HCT116 (cell line): ENCODE data around the gene PCSK6. TPM values are rescaled to one million over a fixed set of nuclear protein-coding genes. Genes with fewer than 3 reads are reported as not detected.
"Not testable (repeated sequence)": the region's sequence is repeated elsewhere in the genome, so short reads cannot be mapped to it uniquely, and the experiment has no call there.

ENCODE experiments used
- ATAC-seq: fragments of 200-7000 bp; cut with Tn5 transposase; 2 replicates; pipeline ENCODE4 v1.9.1; 2020; ENCODE audit warnings: mild to moderate bottlenecking, moderate library complexity
- BruUV-seq: library from RNA; stranded (reverse); fragments of 400-500 nt; replicated peaks from 2 replicates; lab custom pipeline; 2021; lab: Mats Ljungman, UMichigan
- CTCF ChIA-PET: fragments of 300-600 bp; sonication (Branson Sonifier 250); formaldehyde crosslinking; loops from one replicate; lab custom pipeline; 2021; ENCODE audit warnings: antibody characterized with exemption; lab: Charles Lee
- POLR2A ChIA-PET: fragments of 300-600, 350-600 bp; sonication (Branson Sonifier 250); formaldehyde crosslinking; loops from one replicate; lab custom pipeline; 2021; ENCODE audit warnings: antibody characterized with exemption; lab: Charles Lee
- RAD21 ChIA-PET, 2 experiments: fragments of 300-600 bp; sonication (Branson Sonifier 250); formaldehyde crosslinking; loops; one replicate each; lab custom pipeline; 2023; ENCODE audit warnings: low total read pairs in 2 of 2; ENCODE audit not compliant: uncharacterized antibody in 2 of 2, unreplicated experiment in 2 of 2, low non-redundant PET in 1 of 2; lab: Charles Lee
- DNase-seq: peaks from one replicate; pipeline ENCODE4 v3.0.0-alpha.2; 2010; ENCODE audit warnings: low read depth, low spot score
- H2AFZ ChIP-seq: fragments of 200-600 bp; shearing (Covaris generic), sonication (generic); 2 replicates; pipeline ENCODE4 v1.6.1; 2017; ENCODE audit warnings: low read depth, mixed run types, mixed read lengths, antibody characterized with exemption, low read length; ENCODE audit not compliant: poor library complexity, severe bottlenecking
- H3K27ac ChIP-seq: 2 replicates; pipeline ENCODE4 v1.5.1; 2012; ENCODE audit warnings: low read depth, low read length
- H3K27me3 ChIP-seq: fragments of 200-600 bp; sonication (generic); 2 replicates; pipeline ENCODE4 v1.6.1; 2016; ENCODE audit warnings: mixed run types, low read length, mixed read lengths; ENCODE audit not compliant: insufficient read depth
- H3K36me3 ChIP-seq, 2 experiments: fragments of 200-500 bp in 1 of 2; fragments of 200-600 bp in 1 of 2; sonication (Bioruptor generic) in 1 of 2; sonication (generic) in 1 of 2; 2 replicates each; pipeline versions ENCODE4 v1.5.1 to v1.6.1; 2014 to 2016; ENCODE audit warnings: low read length in 2 of 2, inconsistent platforms in 1 of 2, mixed read lengths in 1 of 2, mixed run types in 1 of 2; ENCODE audit not compliant: insufficient read depth in 2 of 2, control insufficient read depth in 1 of 2
- H3K4me1 ChIP-seq, 2 experiments: fragments of 200-600 bp in 1 of 2; sonication (generic) in 1 of 2; 2 replicates each; pipeline versions ENCODE4 v1.5.1 to v1.6.1; 2012 to 2017; ENCODE audit warnings: low read length in 2 of 2, inconsistent platforms in 1 of 2, mild to moderate bottlenecking in 1 of 2, mixed read lengths in 1 of 2, mixed run types in 1 of 2, moderate library complexity in 1 of 2; ENCODE audit not compliant: insufficient read depth in 2 of 2, control insufficient read depth in 1 of 2
- H3K4me2 ChIP-seq: fragments of 200-600 bp; sonication (generic); 2 replicates; pipeline ENCODE4 v1.6.1; 2017; ENCODE audit warnings: mixed run types, low read length, mixed read lengths
- H3K4me3 ChIP-seq, 2 experiments: fragments of 200-600 bp in 1 of 2; sonication (generic) in 1 of 2; replicated peaks in 1 of 2; 2 replicates each; pipeline ENCODE4 v1.5.1; 2011 to 2016; ENCODE audit warnings: low read length in 2 of 2, control low read depth in 1 of 2, low read depth in 1 of 2, mild to moderate bottlenecking in 1 of 2, mixed read lengths in 1 of 2, mixed run types in 1 of 2
- H3K79me2 ChIP-seq: fragments of 200-600 bp; sonication (generic); 2 replicates; pipeline ENCODE4 v1.6.1; 2017; ENCODE audit warnings: mild to moderate bottlenecking, mixed run types, low read length, moderate library complexity, mixed read lengths; ENCODE audit not compliant: insufficient read depth
- H3K9ac ChIP-seq: fragments of 200-600 bp; sonication (generic); 2 replicates; pipeline ENCODE4 v1.6.1; 2016; ENCODE audit warnings: low read length, mixed read lengths
- H3K9me2 ChIP-seq: fragments of 200-600 bp; sonication (generic), shearing (Covaris generic); 2 replicates; pipeline ENCODE4 v1.6.1; 2017; ENCODE audit warnings: mixed run types, mild to moderate bottlenecking, moderate library complexity; ENCODE audit not compliant: insufficient read depth
- H3K9me3 ChIP-seq, 2 experiments: fragments of 200-500 bp in 1 of 2; fragments of 200-600 bp in 1 of 2; sonication (Bioruptor generic) in 1 of 2; sonication (generic) in 1 of 2; 2 replicates each; pipeline ENCODE4 v1.6.1; 2014 to 2017; ENCODE audit warnings: low read length in 2 of 2, mixed read lengths in 2 of 2, inconsistent platforms in 1 of 2, low read depth in 1 of 2, mild to moderate bottlenecking in 1 of 2, mixed run types in 1 of 2, moderate library complexity in 1 of 2; ENCODE audit not compliant: control insufficient read depth in 1 of 2, insufficient read depth in 1 of 2
- H4K20me1 ChIP-seq: fragments of 200-600 bp; sonication (generic), shearing (Covaris generic); 2 replicates; pipeline ENCODE4 v1.6.1; 2017; ENCODE audit warnings: mixed run types, mild to moderate bottlenecking, moderate library complexity; ENCODE audit not compliant: insufficient read depth
- EGR1 ChIP-seq: IDR thresholded peaks from 2 replicates; pipeline ENCODE4 v1.6.1; 2012; ENCODE audit warnings: low read depth
- FOSL1 ChIP-seq: IDR thresholded peaks from 2 replicates; pipeline ENCODE4 v1.6.1; 2012; ENCODE audit warnings: low read depth
- JUND ChIP-seq: IDR thresholded peaks from 2 replicates; pipeline ENCODE4 v1.6.1; 2012
- POLR2A ChIP-seq: IDR thresholded peaks from 2 replicates; pipeline ENCODE4 v1.7.0; 2011; ENCODE audit warnings: borderline replicate concordance; ENCODE audit not compliant: insufficient read depth, insufficient read length; ENCODE audit errors: extremely low read depth
- POLR2AphosphoS5 ChIP-seq: IDR thresholded peaks from 2 replicates; pipeline ENCODE4 v1.6.1; 2011; ENCODE audit warnings: mild to moderate bottlenecking, low read depth, low read length, moderate library complexity
- RAD21 ChIP-seq: IDR thresholded peaks from 2 replicates; pipeline ENCODE4 v1.6.1; 2012; ENCODE audit warnings: low read depth, mild to moderate bottlenecking
- SIN3A ChIP-seq: IDR thresholded peaks from 2 replicates; pipeline ENCODE4 v1.6.1; 2012; ENCODE audit warnings: low read depth
- SP1 ChIP-seq: IDR thresholded peaks from 2 replicates; pipeline ENCODE4 v1.6.1; 2012; ENCODE audit warnings: low read depth
- SRF ChIP-seq: IDR thresholded peaks from 2 replicates; pipeline ENCODE4 v1.6.1; 2012; ENCODE audit warnings: low read depth
- YY1 ChIP-seq: IDR thresholded peaks from 2 replicates; pipeline ENCODE4 v1.6.1; 2011; ENCODE audit warnings: low read length, low read depth, moderate library complexity, mild to moderate bottlenecking; ENCODE audit not compliant: insufficient replicate concordance; ENCODE audit errors: extremely low read depth
- ZFX ChIP-seq: fragments of 450-650 bp; IDR thresholded peaks from 2 replicates; pipeline ENCODE4 v1.6.1; 2017
- ZNF274 ChIP-seq: fragments of 200-500 bp; sonication (Bioruptor generic); IDR thresholded peaks from 2 replicates; pipeline ENCODE4 v1.6.1; 2014; ENCODE audit warnings: mild to moderate bottlenecking, low read depth, low read length, inconsistent platforms
- intact Hi-C: fragments of 100-400 bp; cut with micrococcal nuclease; formaldehyde crosslinking; loops from 2 replicates; pipeline ENCODE4 v1.10.0; 2022
- total RNA-seq: library from RNA; stranded (reverse); gene quantifications from one replicate; pipeline ENCODE4 v1.2.1, GENCODE V29; 2021; ENCODE audit not compliant: unreplicated experiment
- TF ChIP-seq, protein P1 (sequence below), 3 experiments: fragments of 200-600 bp in 1 of 3; sonication (generic) in 1 of 3; IDR thresholded peaks in 2 of 3; conservative IDR thresholded peaks in 1 of 3; 2 replicates each; pipeline ENCODE4 v1.5.1; 2012 to 2017; ENCODE audit warnings: low read depth in 2 of 3, low read length in 2 of 3, antibody characterized with exemption in 1 of 3, borderline replicate concordance in 1 of 3, control low read depth in 1 of 3, mild to moderate bottlenecking in 1 of 3, mixed read lengths in 1 of 3, mixed run types in 1 of 3, moderate library complexity in 1 of 3; ENCODE audit not compliant: insufficient read depth in 1 of 3
- TF ChIP-seq, protein P2 (sequence below): IDR thresholded peaks from 2 replicates; pipeline ENCODE4 v1.6.1; 2012

PCSK6 gene
- total RNA-seq, 1 experiment from 2014 or later, result 13.5 TPM

DNA sequence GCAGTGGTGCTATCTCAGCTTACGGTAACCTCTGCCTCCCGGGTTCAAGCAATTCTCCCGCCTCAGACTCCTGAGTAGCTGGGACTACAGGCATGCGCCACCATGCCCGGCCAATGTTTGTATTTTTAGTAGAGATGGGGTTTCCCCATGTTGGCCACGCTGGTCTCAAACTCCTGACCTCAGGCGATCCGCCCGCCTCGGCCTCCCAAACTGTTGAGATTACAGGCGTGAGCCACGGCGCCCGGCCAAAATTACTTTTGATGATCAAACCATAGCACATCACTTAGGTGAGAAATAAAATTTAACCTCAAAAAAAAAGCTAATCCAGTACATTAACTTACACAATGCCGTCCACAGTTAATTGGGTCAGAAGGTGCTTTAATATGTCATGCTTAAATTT is 114.5 kb downstream of the PCSK6 start:
- ATAC-seq, H3K4me3 ChIP-seq, BruUV-seq, H3K27me3 ChIP-seq, H3K9ac ChIP-seq, H3K27ac ChIP-seq, H3K79me2 ChIP-seq, DNase-seq, CTCF ChIA-PET, H3K36me3 ChIP-seq, H3K4me1 ChIP-seq, H3K9me2 ChIP-seq, H3K9me3 ChIP-seq, intact Hi-C loops, H3K4me2 ChIP-seq, POLR2A ChIA-PET, H4K20me1 ChIP-seq, RAD21 ChIA-PET, H2AFZ ChIP-seq: not testable (repeated sequence)

DNA sequence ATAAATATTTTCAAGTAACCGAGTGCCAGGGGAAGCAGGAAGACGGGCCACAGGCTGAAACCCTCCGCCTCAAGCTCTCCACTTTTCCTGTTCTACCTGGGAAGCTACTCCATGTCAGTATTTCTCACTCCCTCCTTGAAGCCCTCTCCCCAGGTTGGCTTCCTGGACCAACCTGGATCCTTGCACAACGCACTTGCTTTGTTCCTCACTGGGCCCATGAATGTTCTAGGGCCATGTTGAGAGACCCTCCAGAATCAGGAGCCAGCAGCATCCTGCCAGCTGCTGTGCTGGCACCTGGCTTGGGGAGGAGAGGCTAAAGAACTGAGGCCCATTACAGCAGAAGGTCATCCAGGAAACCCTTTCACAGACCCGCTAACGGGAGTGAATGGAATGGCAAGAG is 115.2 kb downstream of the PCSK6 start:
- ATAC-seq (no peak), DNase-seq (no peak)
- ChIA-PET POLR2A (no interaction called here), CTCF (no interaction called here), RAD21 (no interaction called here)
- H4K20me1 ChIP-seq, result no peaks in the 10 kb centered on the region
- no peak overlapping the region for H3K9ac ChIP-seq
- H3K79me2 ChIP-seq, result no peaks in the 10 kb centered on the region
- intact Hi-C loops, result no loop called here
- H3K4me2 ChIP-seq, result no peak overlapping the region
- H3K4me1 ChIP-seq, result no peaks in the 10 kb centered on the region
- H2AFZ ChIP-seq, result no peak overlapping the region
- H3K4me3 ChIP-seq, result no peak overlapping the region
- H3K9me2 ChIP-seq, result no peaks in the 10 kb centered on the region
- H3K9me3 ChIP-seq, result no peaks in the 10 kb centered on the region
- no peaks in the 10 kb centered on the region for H3K36me3 ChIP-seq
- BruUV-seq, result no TSS peak
- no peak overlapping the region for H3K27ac ChIP-seq
- H3K27me3 ChIP-seq, result no peaks in the 10 kb centered on the region
- TF ChIP-seq YY1 (no peak), RAD21 (no peak), SRF (no peak), POLR2AphosphoS5 (no peak), ZFX (no peak), ZNF274 (no peak), SIN3A (no peak), FOSL1 (no peak), JUND (no peak), EGR1 (no peak), SP1 (no peak), POLR2A (no peak)
- TF ChIP-seq, protein P1, sequence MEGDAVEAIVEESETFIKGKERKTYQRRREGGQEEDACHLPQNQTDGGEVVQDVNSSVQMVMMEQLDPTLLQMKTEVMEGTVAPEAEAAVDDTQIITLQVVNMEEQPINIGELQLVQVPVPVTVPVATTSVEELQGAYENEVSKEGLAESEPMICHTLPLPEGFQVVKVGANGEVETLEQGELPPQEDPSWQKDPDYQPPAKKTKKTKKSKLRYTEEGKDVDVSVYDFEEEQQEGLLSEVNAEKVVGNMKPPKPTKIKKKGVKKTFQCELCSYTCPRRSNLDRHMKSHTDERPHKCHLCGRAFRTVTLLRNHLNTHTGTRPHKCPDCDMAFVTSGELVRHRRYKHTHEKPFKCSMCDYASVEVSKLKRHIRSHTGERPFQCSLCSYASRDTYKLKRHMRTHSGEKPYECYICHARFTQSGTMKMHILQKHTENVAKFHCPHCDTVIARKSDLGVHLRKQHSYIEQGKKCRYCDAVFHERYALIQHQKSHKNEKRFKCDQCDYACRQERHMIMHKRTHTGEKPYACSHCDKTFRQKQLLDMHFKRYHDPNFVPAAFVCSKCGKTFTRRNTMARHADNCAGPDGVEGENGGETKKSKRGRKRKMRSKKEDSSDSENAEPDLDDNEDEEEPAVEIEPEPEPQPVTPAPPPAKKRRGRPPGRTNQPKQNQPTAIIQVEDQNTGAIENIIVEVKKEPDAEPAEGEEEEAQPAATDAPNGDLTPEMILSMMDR (IDR thresholded peaks at IDR 0.05 in 2 of 3, conservative IDR thresholded peaks at IDR 0.05 in 1 of 3; ENCODE audit: borderline replicate concordance in 1 of 3, insufficient read depth in 1 of 3, low read depth in 2 of 3, low read length in 2 of 3), result no peak
- TF ChIP-seq, protein P2, sequence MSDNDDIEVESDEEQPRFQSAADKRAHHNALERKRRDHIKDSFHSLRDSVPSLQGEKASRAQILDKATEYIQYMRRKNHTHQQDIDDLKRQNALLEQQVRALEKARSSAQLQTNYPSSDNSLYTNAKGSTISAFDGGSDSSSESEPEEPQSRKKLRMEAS, result no peak
